ENCODE measurements around the gene UBA7.
"Not testable (repeated sequence)": the region's sequence is repeated elsewhere in the genome, so short reads cannot be mapped to it uniquely, and the experiment has no call there.

The UBA7 gene

GRCh38 chr3:49788056-49788455, 25.7 kb downstream of the UBA7 start:
- TF ChIP-seq CTCF (IDR thresholded peaks at IDR 0.05), result no peak
- no peak for TF ChIP-seq ZFX (IDR thresholded peaks at IDR 0.05; ENCODE audit: borderline replicate concordance)
- no peak overlapping the region for H3K27ac ChIP-seq

- peak overlapping the region; percentile 71 for H3K27ac ChIP-seq
- TF ChIP-seq CTCF (IDR thresholded peaks at IDR 0.05), result no peak
- TF ChIP-seq ZFX (IDR thresholded peaks at IDR 0.05; ENCODE audit: borderline replicate concordance), result no peak
Measured at GRCh38 chr3:49787536-49787935, 26.2 kb downstream of the UBA7 start.

- H3K27ac ChIP-seq, result peak overlapping the region; percentile 71
- TF ChIP-seq ZFX (IDR thresholded peaks at IDR 0.05; ENCODE audit: borderline replicate concordance) (no peak), CTCF (IDR thresholded peaks at IDR 0.05) (no peak)
Measured at GRCh38 chr3:49787182-49787464, 26.6 kb downstream of the UBA7 start.

- peak within 1 kb of the TSS; percentile 71 for H3K27ac ChIP-seq
- TF ChIP-seq ZFX (IDR thresholded peaks at IDR 0.05; ENCODE audit: borderline replicate concordance), result no peak
Measured at GRCh38 chr3:49786357-49787181, 27.2 kb downstream of the UBA7 start, which contains the start of gene IP6K1. TSS of gene IP6K1 (minus strand) at chr3:49786542. CDS start at chr3:49748040, 38,502 bp downstream.

GRCh38 chr3:49785565-49786356, 28.0 kb downstream of the UBA7 start:
- H3K27ac ChIP-seq, result peak overlapping the region; percentile 71
- no peak for TF ChIP-seq ZFX (IDR thresholded peaks at IDR 0.05; ENCODE audit: borderline replicate concordance)

- not testable (repeated sequence) for H3K27ac ChIP-seq
Measured at GRCh38 chr3:49782277-49782676, 31.5 kb downstream of the UBA7 start.

GRCh38 chr3:49781415-49782199, 32.1 kb downstream of the UBA7 start:
- no peak overlapping the region for H3K27ac ChIP-seq
- TF ChIP-seq CTCF (IDR thresholded peaks at IDR 0.05), result no peak
- TF ChIP-seq ZFX (IDR thresholded peaks at IDR 0.05; ENCODE audit: borderline replicate concordance), result no peak

GRCh38 chr3:49780975-49781365, 32.8 kb downstream of the UBA7 start:
- not testable (repeated sequence) for H3K27ac ChIP-seq
